ENCODE data around the gene KLHL17. TPM values are rescaled to one million over a fixed set of nuclear protein-coding genes. Genes with fewer than 3 reads are reported as not detected.

Gene KLHL17
- total and polyA plus RNA-seq, 10 of the 15 experiments (the other 5 are each of a cell fraction or from before 2014, with no cell fraction given) = 0.03 to 30.6 (median 5.3) TPM

DNA sequence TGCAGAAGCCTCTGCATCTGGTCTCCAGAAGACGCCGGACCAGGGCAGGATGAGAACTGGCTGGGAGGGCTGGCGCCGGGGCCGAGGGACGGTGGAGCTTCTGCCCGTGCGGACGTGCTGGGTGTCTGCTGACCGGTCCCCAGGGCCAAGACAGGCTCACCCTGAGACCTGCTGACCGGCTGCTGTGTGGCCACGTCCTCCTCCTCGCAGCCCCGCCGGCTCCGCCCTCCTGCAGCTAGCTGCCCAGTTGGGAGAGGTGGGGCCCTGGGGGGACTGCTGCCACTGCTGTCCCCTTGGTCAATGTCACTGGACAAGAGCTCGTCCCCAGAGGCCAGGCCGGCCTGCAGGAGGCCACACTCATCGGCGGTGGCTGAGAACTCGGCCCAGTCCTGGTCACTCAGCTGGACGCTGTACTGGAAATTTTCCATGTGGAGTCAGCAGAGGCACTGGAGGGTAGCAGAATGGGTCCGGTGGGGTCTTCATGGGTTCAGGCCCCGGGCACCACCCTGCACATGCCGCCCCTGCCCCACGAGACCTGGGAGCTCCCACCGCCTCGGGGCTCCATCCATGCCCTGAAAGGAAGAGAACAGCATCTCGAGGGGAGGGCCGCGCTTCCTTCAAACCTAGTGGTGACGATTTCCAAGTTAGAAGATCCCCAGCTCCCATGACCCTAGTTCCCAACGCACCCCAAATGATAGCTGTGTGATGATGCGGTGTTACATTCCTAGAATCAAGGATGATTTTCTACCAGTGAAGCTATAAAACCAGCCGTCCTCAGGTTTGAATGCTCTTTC is 20.4 kb downstream of the KLHL17 start:
- no peaks in the 10 kb centered on the region for H3K36me3 ChIP-seq (ENCODE audit: control insufficient read depth in 2 of 2, insufficient read depth in 2 of 2, low read length in 1 of 2)
- ChIA-PET POLR2A (interaction anchor here (0.8 kb wide), 2 partner anchors 14 to 33 kb away, joined by 3 read pairs; partner anchors contain the start of genes ISG15 and PLEKHN1), RAD21 (ENCODE audit: unreplicated experiment) (interaction anchor here (1.1 to 1.5 kb wide), 3 partner anchors 9 to 83 kb away, joined by 3 to 6 read pairs (median 4); no protein-coding TSS in a partner anchor), CTCF (interaction anchor here (1.6 to 8.0 kb wide), 5 partner anchors 12 to 83 kb away, joined by 4 to 56 read pairs (median 12); no protein-coding TSS in a partner anchor), SMC1A (ENCODE audit: uncharacterized antibody, unreplicated experiment) (interaction anchor here (0.6 to 2.2 kb wide), 4 partner anchors 12 to 207 kb away, joined by 3 to 5 read pairs (median 3); no protein-coding TSS in a partner anchor)
- no TSS peak for BruUV-seq (replicated peaks)
- DNase-seq (ENCODE audit: low read depth, low spot score) = no peak
- no peaks in the 10 kb centered on the region for H3K4me1 ChIP-seq (ENCODE audit: control insufficient read depth, insufficient read depth, low read length)
- in situ Hi-C loops (cut with MboI) = loop anchor here (5.0 kb wide), 1 partner anchor 82 kb away; no protein-coding TSS in a partner anchor
- H3K27ac ChIP-seq (ENCODE audit: control insufficient read depth, insufficient read depth) = no peak overlapping the region
- H3K79me2 ChIP-seq (ENCODE audit: control insufficient read depth, insufficient read depth, low read length) = no peaks in the 10 kb centered on the region
- no peaks in the 10 kb centered on the region for H4K20me1 ChIP-seq (ENCODE audit: control insufficient read depth, insufficient read depth)
- no peak overlapping the region for H2AFZ ChIP-seq (ENCODE audit: control insufficient read depth, low read depth, low read length)
- H3K4me3 ChIP-seq = no peak overlapping the region
- intact Hi-C loops (cut with micrococcal nuclease; ENCODE audit: unreplicated experiment) = no loop called here
- H3K4me2 ChIP-seq (ENCODE audit: control insufficient read depth, insufficient read depth) = no peak overlapping the region
- ATAC-seq = no peak
- H3K9ac ChIP-seq (ENCODE audit: control insufficient read depth, insufficient read depth, low read length) = no peak overlapping the region
- 55% methylated on average over 35 of the region's 35 CpGs for WGBS (ENCODE audit: insufficient coverage, insufficient replicate concordance, low lambda C conversion rate, missing lambda C conversion rate)
- no peaks in the 10 kb centered on the region; the same call in 2 of the 3 replicates for H3K9me3 ChIP-seq (replicated peaks; ENCODE audit: control insufficient read depth, insufficient read depth, low read length)
- FAIRE-seq = no peak
- TF ChIP-seq HDAC2 (IDR thresholded peaks at IDR 0.05) = no peak
- H3K27me3 ChIP-seq (replicated peaks in 1 of 2; ENCODE audit: control insufficient read depth in 2 of 2, insufficient read depth in 2 of 2, low read length in 1 of 2) = no peaks in the 10 kb centered on the region

DNA sequence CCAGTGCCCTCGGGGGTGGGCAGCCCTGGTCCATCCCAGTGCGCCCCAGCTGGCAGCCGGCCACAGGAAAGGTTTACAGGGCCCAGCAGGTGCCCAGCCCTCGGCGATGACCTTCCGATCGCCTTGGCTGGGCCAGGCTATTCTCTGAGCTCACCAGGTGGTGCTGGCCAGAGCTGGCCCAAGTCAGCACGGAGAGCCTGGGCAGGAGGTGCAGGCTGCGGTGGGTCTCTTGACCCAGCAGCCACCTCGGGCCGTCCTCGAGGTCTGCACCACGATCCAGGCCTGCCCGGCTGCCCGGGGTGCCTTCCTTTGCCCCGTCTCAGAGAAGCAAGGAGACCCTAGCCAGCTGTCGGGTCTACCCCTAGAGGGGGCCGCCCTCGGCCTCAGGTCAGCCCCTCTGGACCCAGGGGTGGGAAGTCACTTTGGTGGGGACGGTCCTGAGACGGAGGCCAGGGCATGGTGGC is 21.1 kb downstream of the KLHL17 start:
- FAIRE-seq (no peak), ATAC-seq (no peak), DNase-seq (ENCODE audit: low read depth, low spot score) (no peak)
- no peaks in the 10 kb centered on the region; the same call in 2 of the 3 replicates for H3K9me3 ChIP-seq (replicated peaks; ENCODE audit: control insufficient read depth, insufficient read depth, low read length)
- H3K36me3 ChIP-seq (ENCODE audit: control insufficient read depth in 2 of 2, insufficient read depth in 2 of 2, low read length in 1 of 2) = no peaks in the 10 kb centered on the region
- no peaks in the 10 kb centered on the region for H3K4me1 ChIP-seq (ENCODE audit: control insufficient read depth, insufficient read depth, low read length)
- 47% methylated on average over 20 of the region's 21 CpGs for WGBS (ENCODE audit: insufficient coverage, insufficient replicate concordance, low lambda C conversion rate, missing lambda C conversion rate)
- CTCF ChIA-PET = interaction anchor here (1.6 to 8.0 kb wide), 5 partner anchors 11 to 82 kb away, joined by 4 to 56 read pairs (median 12); no protein-coding TSS in a partner anchor
- POLR2A ChIA-PET = interaction anchor here (0.8 kb wide), 2 partner anchors 15 to 32 kb away, joined by 3 read pairs; partner anchors contain the start of genes ISG15 and PLEKHN1
- RAD21 ChIA-PET (ENCODE audit: unreplicated experiment) = interaction anchor here (1.1 to 2.2 kb wide), 4 partner anchors 8 to 82 kb away, joined by 3 to 7 read pairs (median 5); partner anchors contain the start of gene ISG15
- intact Hi-C loops (cut with micrococcal nuclease; ENCODE audit: unreplicated experiment) = no loop called here
- in situ Hi-C loops (cut with MboI) = loop anchor here (5.0 kb wide), 1 partner anchor 81 kb away; no protein-coding TSS in a partner anchor
- H3K79me2 ChIP-seq (ENCODE audit: control insufficient read depth, insufficient read depth, low read length) = no peaks in the 10 kb centered on the region
- SMC1A ChIA-PET (ENCODE audit: uncharacterized antibody, unreplicated experiment) = interaction anchor here (0.7 to 2.2 kb wide), 4 partner anchors 11 to 228 kb away, joined by 3 to 5 read pairs (median 3); no protein-coding TSS in a partner anchor
- no peak overlapping the region for H3K4me2 ChIP-seq (ENCODE audit: control insufficient read depth, insufficient read depth)
- no peak overlapping the region for H3K4me3 ChIP-seq
- H3K27ac ChIP-seq (ENCODE audit: control insufficient read depth, insufficient read depth) = no peak overlapping the region
- no TSS peak for BruUV-seq (replicated peaks)
- no peaks in the 10 kb centered on the region for H4K20me1 ChIP-seq (ENCODE audit: control insufficient read depth, insufficient read depth)
- H2AFZ ChIP-seq (ENCODE audit: control insufficient read depth, low read depth, low read length) = no peak overlapping the region
- no peak overlapping the region for H3K9ac ChIP-seq (ENCODE audit: control insufficient read depth, insufficient read depth, low read length)
- no peaks in the 10 kb centered on the region for H3K27me3 ChIP-seq (replicated peaks in 1 of 2; ENCODE audit: control insufficient read depth in 2 of 2, insufficient read depth in 2 of 2, low read length in 1 of 2)
- TF ChIP-seq JUNB (IDR thresholded peaks at IDR 0.05) (no peak), TCF12 (IDR thresholded peaks at IDR 0.05; ENCODE audit: low read depth, low read length) (no peak), HDAC6 (IDR thresholded peaks at IDR 0.05; ENCODE audit: unreplicated experiment) (no peak), SIX5 (IDR thresholded peaks at IDR 0.05; ENCODE audit: low read depth, low read length, severe bottlenecking) (no peak), CREM (IDR thresholded peaks at IDR 0.05; ENCODE audit: low read depth) (no peak), MYC (IDR thresholded peaks at IDR 0.05; ENCODE audit: insufficient read depth, insufficient read length, insufficient replicate concordance, low read length, severe bottlenecking) (no peak), SPI1 (IDR thresholded peaks at IDR 0.05; ENCODE audit: borderline replicate concordance, insufficient read depth, low read depth, low read length) (no peak), PAX8 (IDR thresholded peaks at IDR 0.05) (no peak)
- TF ChIP-seq, protein P1, sequence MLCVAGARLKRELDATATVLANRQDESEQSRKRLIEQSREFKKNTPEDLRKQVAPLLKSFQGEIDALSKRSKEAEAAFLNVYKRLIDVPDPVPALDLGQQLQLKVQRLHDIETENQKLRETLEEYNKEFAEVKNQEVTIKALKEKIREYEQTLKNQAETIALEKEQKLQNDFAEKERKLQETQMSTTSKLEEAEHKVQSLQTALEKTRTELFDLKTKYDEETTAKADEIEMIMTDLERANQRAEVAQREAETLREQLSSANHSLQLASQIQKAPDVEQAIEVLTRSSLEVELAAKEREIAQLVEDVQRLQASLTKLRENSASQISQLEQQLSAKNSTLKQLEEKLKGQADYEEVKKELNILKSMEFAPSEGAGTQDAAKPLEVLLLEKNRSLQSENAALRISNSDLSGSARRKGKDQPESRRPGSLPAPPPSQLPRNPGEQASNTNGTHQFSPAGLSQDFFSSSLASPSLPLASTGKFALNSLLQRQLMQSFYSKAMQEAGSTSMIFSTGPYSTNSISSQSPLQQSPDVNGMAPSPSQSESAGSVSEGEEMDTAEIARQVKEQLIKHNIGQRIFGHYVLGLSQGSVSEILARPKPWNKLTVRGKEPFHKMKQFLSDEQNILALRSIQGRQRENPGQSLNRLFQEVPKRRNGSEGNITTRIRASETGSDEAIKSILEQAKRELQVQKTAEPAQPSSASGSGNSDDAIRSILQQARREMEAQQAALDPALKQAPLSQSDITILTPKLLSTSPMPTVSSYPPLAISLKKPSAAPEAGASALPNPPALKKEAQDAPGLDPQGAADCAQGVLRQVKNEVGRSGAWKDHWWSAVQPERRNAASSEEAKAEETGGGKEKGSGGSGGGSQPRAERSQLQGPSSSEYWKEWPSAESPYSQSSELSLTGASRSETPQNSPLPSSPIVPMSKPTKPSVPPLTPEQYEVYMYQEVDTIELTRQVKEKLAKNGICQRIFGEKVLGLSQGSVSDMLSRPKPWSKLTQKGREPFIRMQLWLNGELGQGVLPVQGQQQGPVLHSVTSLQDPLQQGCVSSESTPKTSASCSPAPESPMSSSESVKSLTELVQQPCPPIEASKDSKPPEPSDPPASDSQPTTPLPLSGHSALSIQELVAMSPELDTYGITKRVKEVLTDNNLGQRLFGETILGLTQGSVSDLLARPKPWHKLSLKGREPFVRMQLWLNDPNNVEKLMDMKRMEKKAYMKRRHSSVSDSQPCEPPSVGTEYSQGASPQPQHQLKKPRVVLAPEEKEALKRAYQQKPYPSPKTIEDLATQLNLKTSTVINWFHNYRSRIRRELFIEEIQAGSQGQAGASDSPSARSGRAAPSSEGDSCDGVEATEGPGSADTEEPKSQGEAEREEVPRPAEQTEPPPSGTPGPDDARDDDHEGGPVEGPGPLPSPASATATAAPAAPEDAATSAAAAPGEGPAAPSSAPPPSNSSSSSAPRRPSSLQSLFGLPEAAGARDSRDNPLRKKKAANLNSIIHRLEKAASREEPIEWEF (IDR thresholded peaks at IDR 0.05; ENCODE audit: insufficient replicate concordance, low read depth, low read length) = no peak
